CD4-positive, alpha-beta T cell (primary cell): ENCODE results near the gene SLC24A3. TPM values are rescaled to one million over a fixed set of nuclear protein-coding genes. Genes with fewer than 3 reads are reported as not detected.

ENCODE experiments used
- ATAC-seq: fragments of 200-7000 bp; cut with Tn5 transposase; one replicate; pipeline ENCODE4 v1.10.0; 2022; ENCODE audit warnings: mild to moderate bottlenecking; ENCODE audit not compliant: poor library complexity
- CTCF ChIA-PET: fragments of 350-600 bp; sonication (Branson Sonifier 250); formaldehyde crosslinking; loops from one replicate; lab custom pipeline; 2021; ENCODE audit warnings: antibody characterized with exemption, inconsistent platforms; lab: Charles Lee
- POLR2A ChIA-PET: fragments of 350-600 bp; sonication (Branson Sonifier 250); formaldehyde crosslinking; loops from one replicate; lab custom pipeline; 2021; ENCODE audit warnings: antibody characterized with exemption, inconsistent platforms; lab: Charles Lee
- DNase-seq, 14 experiments: peaks; one replicate each; pipeline ENCODE4 v3.0.0-alpha.2; 2013 to 2020; ENCODE audit warnings: mixed read lengths in 2 of 14
- H3K27ac ChIP-seq, 2 donors: one replicate each; pipeline versions ENCODE4 v1.5.1 to v1.7.0; 2013; ENCODE audit warnings: low read length in 2 of 2, low read depth in 1 of 2, mild to moderate bottlenecking in 1 of 2
- H3K27me3 ChIP-seq, 2 experiments: 1 replicate in 1 of 2; 2 replicates in 1 of 2; pipeline versions ENCODE4 v1.6.1 to v1.7.0; 2013; ENCODE audit warnings: low read length in 2 of 2, control low read depth in 1 of 2, mild to moderate bottlenecking in 1 of 2, moderate library complexity in 1 of 2; ENCODE audit not compliant: insufficient read depth in 2 of 2, control insufficient read depth in 1 of 2
- H3K36me3 ChIP-seq: one replicate; pipeline ENCODE4 v1.6.1; 2013; ENCODE audit warnings: low read length, control low read depth; ENCODE audit not compliant: insufficient read depth
- H3K4me1 ChIP-seq: one replicate; pipeline ENCODE4 v1.6.1; 2013; ENCODE audit warnings: low read length, control low read depth; ENCODE audit not compliant: insufficient read depth
- H3K4me3 ChIP-seq: one replicate; pipeline ENCODE4 v1.5.1; 2013; ENCODE audit warnings: mild to moderate bottlenecking, low read length, moderate library complexity
- H3K9me3 ChIP-seq, 2 experiments: 1 replicate in 1 of 2; 2 replicates in 1 of 2; pipeline versions ENCODE4 v1.6.1 to v1.7.0; 2013; ENCODE audit warnings: low read length in 2 of 2, mild to moderate bottlenecking in 2 of 2, control low read depth in 1 of 2, moderate library complexity in 1 of 2; ENCODE audit not compliant: control insufficient read depth in 1 of 2, insufficient read depth in 1 of 2
- H3K27ac Mint-ChIP-seq: one replicate; pipeline ENCODE4 v1.8.0; 2020; ENCODE audit warnings: mixed read lengths
- H3K27me3 Mint-ChIP-seq: one replicate; pipeline ENCODE4 v1.8.0; 2021; ENCODE audit warnings: mixed read lengths
- H3K36me3 Mint-ChIP-seq: one replicate; pipeline ENCODE4 v1.8.0; 2021; ENCODE audit warnings: low read depth, mixed read lengths
- H3K4me1 Mint-ChIP-seq: one replicate; pipeline ENCODE4 v1.8.0; 2021; ENCODE audit warnings: low read depth, mixed read lengths
- H3K4me3 Mint-ChIP-seq: one replicate; pipeline ENCODE4 v1.8.0; 2020; ENCODE audit warnings: mild to moderate bottlenecking, mixed read lengths
- H3K9me3 Mint-ChIP-seq: one replicate; pipeline ENCODE4 v1.8.0; 2020; ENCODE audit warnings: mixed read lengths
- CTCF ChIP-seq: fragments of 200-600 bp; IDR thresholded peaks from one replicate; pipeline ENCODE4 v1.8.0; 2022; ENCODE audit warnings: antibody characterized with exemption, mild to moderate bottlenecking
- intact Hi-C, 2 experiments: fragments of 100-400 bp; cut with DNase I in 1 of 2; cut with micrococcal nuclease in 1 of 2; formaldehyde crosslinking; loops; one replicate each; pipeline versions ENCODE4 v1.15.1 to v1.9.0; 2023 to 2025; cut with DNase I, micrococcal nuclease
- total RNA-seq, 174 experiments: library from RNA in 2 of 174; stranded (reverse) in 2 of 174; gene quantifications; one replicate each; pipeline ENCODE4 v1.2.3 and lab custom pipeline; 2021 to 2026

Gene SLC24A3
- total RNA-seq, 2 experiments from 2014 or later, result not detected

DNA sequence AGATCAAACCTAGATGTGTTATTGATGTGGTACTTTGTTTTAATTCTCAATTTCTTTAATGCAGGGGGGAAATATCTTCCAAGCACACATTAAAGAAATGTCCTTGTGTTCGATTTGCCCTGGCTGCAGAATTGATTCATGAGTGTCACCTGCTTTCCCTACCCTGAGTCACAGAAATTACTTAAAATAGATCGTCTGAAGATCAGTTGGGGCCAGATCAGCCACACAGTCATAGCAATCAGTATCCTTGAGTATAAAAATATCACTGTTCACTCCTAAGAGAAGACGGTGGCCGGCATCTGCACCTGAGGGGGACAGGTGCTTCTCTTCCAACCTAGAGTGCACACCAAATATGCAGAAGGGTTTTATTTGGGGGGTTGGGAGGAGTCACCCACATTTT lies 430.4 kb downstream of the SLC24A3 start:
- H3K27ac Mint-ChIP-seq, result no peak overlapping the region
- H3K27ac ChIP-seq, result no peak overlapping the region
- CTCF ChIA-PET, result no interaction called here
- intact Hi-C loops, result no loop called here
- H3K27me3 ChIP-seq, result no peaks in the 10 kb centered on the region
- DNase-seq, result no peak
- no peaks in the 10 kb centered on the region for H3K36me3 Mint-ChIP-seq
- no peaks in the 10 kb centered on the region for H3K36me3 ChIP-seq
- no peak for TF ChIP-seq CTCF
- H3K4me1 Mint-ChIP-seq, result no peaks in the 10 kb centered on the region
- no peak for ATAC-seq
- H3K4me3 Mint-ChIP-seq, result no peak overlapping the region
- POLR2A ChIA-PET, result no interaction called here
- no peaks in the 10 kb centered on the region for H3K9me3 Mint-ChIP-seq
- H3K4me1 ChIP-seq, result no peaks in the 10 kb centered on the region
- no peak overlapping the region for H3K4me3 ChIP-seq
- H3K27me3 Mint-ChIP-seq, result no peaks in the 10 kb centered on the region
- H3K9me3 ChIP-seq, result peaks cover 0 to 6% of the 10 kb centered on the region in 2 experiments

GRCh38 chr20:19644085-19644484 lies 431.6 kb downstream of the SLC24A3 start:
- Histone ChIP-seq H3K27me3 (no peaks in the 10 kb centered on the region), H3K4me3 (no peak overlapping the region), H3K4me1 (no peaks in the 10 kb centered on the region), H3K27ac (no peak overlapping the region), H3K36me3 (no peaks in the 10 kb centered on the region), H3K9me3 (peaks cover 0 to 6% of the 10 kb centered on the region in 2 experiments)
- no peak overlapping the region for H3K27ac Mint-ChIP-seq
- ChIA-PET CTCF (no interaction called here), POLR2A (no interaction called here)
- no peak for TF ChIP-seq CTCF
- ATAC-seq (no peak), DNase-seq (no peak)
- no peaks in the 10 kb centered on the region for H3K9me3 Mint-ChIP-seq
- intact Hi-C loops, result no loop called here
- H3K4me3 Mint-ChIP-seq, result no peak overlapping the region
- H3K36me3 Mint-ChIP-seq, result no peaks in the 10 kb centered on the region
- H3K27me3 Mint-ChIP-seq, result no peaks in the 10 kb centered on the region
- H3K4me1 Mint-ChIP-seq, result no peaks in the 10 kb centered on the region

- no peak for TF ChIP-seq CTCF
- no peaks in the 10 kb centered on the region for H3K9me3 ChIP-seq
- H3K4me1 Mint-ChIP-seq, result no peaks in the 10 kb centered on the region
- intact Hi-C loops, result no loop called here
- DNase-seq (no peak), ATAC-seq (no peak)
- H3K4me3 ChIP-seq, result no peak overlapping the region
- no peak overlapping the region for H3K4me3 Mint-ChIP-seq
- no peak overlapping the region for H3K27ac Mint-ChIP-seq
- ChIA-PET CTCF (no interaction called here), POLR2A (no interaction called here)
- H3K27me3 ChIP-seq, result no peaks in the 10 kb centered on the region
- H3K36me3 Mint-ChIP-seq, result no peaks in the 10 kb centered on the region
- no peaks in the 10 kb centered on the region for H3K4me1 ChIP-seq
- H3K36me3 ChIP-seq, result no peaks in the 10 kb centered on the region
- H3K27me3 Mint-ChIP-seq, result no peaks in the 10 kb centered on the region
- H3K27ac ChIP-seq, result no peak overlapping the region
- H3K9me3 Mint-ChIP-seq, result no peaks in the 10 kb centered on the region
Observed at GRCh38 chr20:19646963-19647362, 434.5 kb downstream of the SLC24A3 start.
